PC-9 (cell line): ENCODE data around the gene ASTN2.

Experiments used
- CTCF ChIP-seq: fragments of 200-600 bp; sonication (generic); conservative IDR thresholded peaks from 2 replicates; pipeline ENCODE4 v1.6.1; 2017; ENCODE audit warnings: mixed run types, antibody characterized with exemption, mild to moderate bottlenecking, moderate library complexity
- EZH2 ChIP-seq: fragments of 200-600 bp; sonication (generic); IDR thresholded peaks from 2 replicates; pipeline ENCODE4 v1.8.0; 2017; ENCODE audit warnings: antibody characterized with exemption, low read depth

- no peak for TF ChIP-seq CTCF
- TF ChIP-seq EZH2, result no peak
Observed at GRCh38 chr9:116644091-116644688, 770.7 kb downstream of the ASTN2 start.
